Kidney (tissue), 14 donors: ENCODE measurements around the gene APCDD1L. TPM values are rescaled to one million over a fixed set of nuclear protein-coding genes. Genes with fewer than 3 reads are reported as not detected.
A peak's percentile ranks its signal among the peaks of the same experiment; 100 is the strongest.

Source experiments
- DNase-seq, 5 donors: peaks; one replicate each; pipeline ENCODE4 v3.0.0-alpha.2; 2013 to 2020
- FAIRE-seq: peaks from 2 replicates; lab custom pipeline; 2012; peaks lifted over from hg19 to GRCh38; lab: Jason Lieb, UNC
- H3K27ac ChIP-seq, 2 donors: one replicate each; pipeline ENCODE4 v1.7.0; 2013; ENCODE audit warnings: low read depth in 2 of 2, low read length in 2 of 2, inconsistent platforms in 1 of 2
- H3K27me3 ChIP-seq: one replicate; pipeline ENCODE4 v1.7.1; 2013; ENCODE audit warnings: low read length, inconsistent platforms; ENCODE audit not compliant: control insufficient read depth, insufficient read depth
- H3K36me3 ChIP-seq, 3 donors: one replicate each; pipeline versions ENCODE4 v1.7.0 to v1.7.1; 2013; ENCODE audit warnings: low read length in 3 of 3, control low read depth in 1 of 3, inconsistent platforms in 1 of 3; ENCODE audit not compliant: insufficient read depth in 3 of 3, control insufficient read depth in 2 of 3
- H3K4me1 ChIP-seq, 3 donors: one replicate each; pipeline versions ENCODE4 v1.7.0 to v1.7.1; 2013; ENCODE audit warnings: low read length in 3 of 3, inconsistent platforms in 1 of 3, low read depth in 1 of 3; ENCODE audit not compliant: control insufficient read depth in 2 of 3, insufficient read depth in 2 of 3
- H3K4me3 ChIP-seq, 3 donors: one replicate each; pipeline versions ENCODE4 v1.7.0 to v1.8.1; 2013; ENCODE audit warnings: low read length in 3 of 3, control low read depth in 1 of 3, inconsistent platforms in 1 of 3
- H3K9ac ChIP-seq, 3 donors: one replicate each; pipeline versions ENCODE4 v1.7.0 to v1.7.1; 2013; ENCODE audit warnings: low read length in 3 of 3, control low read depth in 1 of 3, inconsistent platforms in 1 of 3
- H3K9me3 ChIP-seq, 3 donors: one replicate each; pipeline versions ENCODE4 v1.7.0 to v1.7.1; 2013; ENCODE audit warnings: low read length in 3 of 3, control low read depth in 1 of 3, inconsistent platforms in 1 of 3; ENCODE audit not compliant: control insufficient read depth in 2 of 3, insufficient read depth in 1 of 3
- intact Hi-C: fragments of 100-400 bp; cut with DNase I; formaldehyde crosslinking; loops from one replicate; pipeline ENCODE4 v1.11.1; 2022
- polyA plus RNA-seq: library from polyadenylated mRNA; stranded (reverse); fragments of 350-450 nt; fragmentation: Illumina TruSeq; extraction: RNeasy Lipid Tissue Mini Kit (QIAGEN cat#74804); gene quantifications from one replicate; pipeline ENCODE4 v1.2.3, GENCODE V29; 2014; ENCODE audit warnings: low read depth, low replicate concordance; ENCODE audit not compliant: insufficient read depth
- total RNA-seq: library from RNA; stranded (reverse); fragmentation: NEBNext Ultra II Directional; extraction: Animal tissue kit (Norgen Biotek cat#: 25700); gene quantifications from one replicate; pipeline ENCODE4 v1.2.1, GENCODE V29; 2021
- TF ChIP-seq, protein P1 (sequence below): IDR thresholded peaks from 3 replicates; pipeline ENCODE4 v1.5.1; 2012; ENCODE audit warnings: mild to moderate bottlenecking, moderate library complexity, borderline replicate concordance; ENCODE audit not compliant: insufficient read depth; ENCODE audit errors: extremely low read depth
- donor health status: control.
- donor health status: control.
- donor health status: control.
- donor health status: control.
- donor health status: control.
- donor health status: DM: yes; HTN: yes; CAD: no.
- donor health status: Normal renal cell carcinoma (clear cell type).

The APCDD1L gene
- total and polyA plus RNA-seq, 2 donors from 2014 or later = 1.2 to 4.5 TPM

DNA sequence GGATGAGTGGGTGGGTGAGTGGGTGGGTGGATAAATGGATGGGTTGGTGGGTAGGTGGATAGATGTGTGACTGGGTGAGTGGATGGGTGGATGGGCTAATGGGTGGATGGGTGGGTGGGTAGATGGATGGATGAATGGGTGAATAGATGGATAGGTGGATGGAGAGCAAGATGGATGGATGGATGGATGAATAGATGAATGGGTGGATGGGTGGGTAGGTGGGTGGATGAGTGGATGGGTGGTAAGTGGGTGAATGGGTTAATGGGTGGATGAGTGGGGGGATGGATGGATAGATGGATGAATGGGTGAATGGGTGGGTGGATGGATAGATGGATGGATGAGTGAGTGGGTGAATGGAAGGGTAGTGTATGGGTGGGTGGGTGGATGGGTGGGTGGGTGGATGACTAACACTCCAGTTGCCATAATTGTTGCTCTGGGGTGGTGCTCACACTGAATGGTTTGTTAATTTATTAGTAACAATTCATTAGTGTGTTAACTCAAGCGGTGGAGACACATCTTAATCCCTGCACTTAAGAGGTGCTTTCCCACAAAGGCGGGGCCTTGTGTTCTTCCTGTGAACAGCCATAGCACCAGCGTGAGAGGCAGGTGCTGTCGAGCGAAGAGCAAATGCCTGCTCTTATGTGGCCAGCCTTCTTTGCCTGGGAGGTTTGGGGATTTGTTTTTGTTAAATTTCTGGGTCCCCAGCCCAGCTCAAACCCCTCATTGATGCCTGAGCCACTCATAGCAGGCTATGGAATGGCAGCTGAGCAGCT lies 4.9 kb upstream of the APCDD1L start:
- DNase-seq = peak in 1 of 5 donors; percentile 23
- H3K36me3 ChIP-seq = no peaks in the 10 kb centered on the region
- H3K27ac ChIP-seq = no peak overlapping the region
- H3K27me3 ChIP-seq = no peaks in the 10 kb centered on the region
- peaks cover 0 to 5% (median 4%) of the 10 kb centered on the region in 3 donors for H3K4me1 ChIP-seq
- H3K9me3 ChIP-seq = no peaks in the 10 kb centered on the region
- TF ChIP-seq, protein P1, sequence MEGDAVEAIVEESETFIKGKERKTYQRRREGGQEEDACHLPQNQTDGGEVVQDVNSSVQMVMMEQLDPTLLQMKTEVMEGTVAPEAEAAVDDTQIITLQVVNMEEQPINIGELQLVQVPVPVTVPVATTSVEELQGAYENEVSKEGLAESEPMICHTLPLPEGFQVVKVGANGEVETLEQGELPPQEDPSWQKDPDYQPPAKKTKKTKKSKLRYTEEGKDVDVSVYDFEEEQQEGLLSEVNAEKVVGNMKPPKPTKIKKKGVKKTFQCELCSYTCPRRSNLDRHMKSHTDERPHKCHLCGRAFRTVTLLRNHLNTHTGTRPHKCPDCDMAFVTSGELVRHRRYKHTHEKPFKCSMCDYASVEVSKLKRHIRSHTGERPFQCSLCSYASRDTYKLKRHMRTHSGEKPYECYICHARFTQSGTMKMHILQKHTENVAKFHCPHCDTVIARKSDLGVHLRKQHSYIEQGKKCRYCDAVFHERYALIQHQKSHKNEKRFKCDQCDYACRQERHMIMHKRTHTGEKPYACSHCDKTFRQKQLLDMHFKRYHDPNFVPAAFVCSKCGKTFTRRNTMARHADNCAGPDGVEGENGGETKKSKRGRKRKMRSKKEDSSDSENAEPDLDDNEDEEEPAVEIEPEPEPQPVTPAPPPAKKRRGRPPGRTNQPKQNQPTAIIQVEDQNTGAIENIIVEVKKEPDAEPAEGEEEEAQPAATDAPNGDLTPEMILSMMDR = no peak
- intact Hi-C loops = no loop called here
- FAIRE-seq = no peak
- no peak overlapping the region for H3K9ac ChIP-seq
- no peak overlapping the region for H3K4me3 ChIP-seq

DNA sequence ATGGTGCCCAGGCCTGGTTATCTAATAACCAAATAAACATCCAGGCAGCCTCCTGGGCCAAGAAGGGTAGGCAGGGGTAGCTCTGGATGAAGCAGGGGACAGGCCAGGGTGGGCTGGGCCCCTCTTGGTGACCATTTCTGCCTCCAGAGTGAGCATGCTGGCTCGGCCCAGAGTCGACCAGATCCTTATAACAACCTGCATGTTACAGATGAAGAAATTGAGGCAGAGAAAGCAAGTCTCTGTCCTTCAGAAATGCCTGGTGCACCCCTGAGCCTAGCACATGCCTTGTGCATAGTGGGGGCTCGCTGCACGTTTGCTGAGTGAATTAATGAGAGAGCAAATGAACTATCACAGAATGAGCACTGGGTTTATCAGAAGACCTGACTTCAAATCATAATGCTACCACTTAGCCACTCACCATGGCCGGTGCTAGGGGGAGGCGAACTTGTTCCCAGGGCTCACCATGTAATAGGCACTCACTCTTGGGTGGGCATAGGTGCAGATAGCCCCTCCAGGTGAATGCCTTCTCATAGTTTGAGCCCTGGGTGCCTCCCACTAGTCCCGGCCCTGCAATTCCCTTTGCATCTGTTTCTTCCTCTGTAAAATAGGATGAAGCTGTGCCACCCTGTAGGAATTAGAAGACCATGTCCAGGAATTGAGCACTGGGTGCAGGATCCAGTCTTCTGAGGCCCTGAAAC lies 3.8 kb upstream of the APCDD1L start:
- Histone ChIP-seq H3K27ac (peak overlapping the region in 1 of 2 donors; percentile 8), H3K9ac (no peak overlapping the region), H3K36me3 (no peaks in the 10 kb centered on the region), H3K27me3 (no peaks in the 10 kb centered on the region), H3K4me3 (no peak overlapping the region), H3K9me3 (no peaks in the 10 kb centered on the region), H3K4me1 (peaks cover 0 to 5% (median 0%) of the 10 kb centered on the region in 3 donors)
- FAIRE-seq (no peak), DNase-seq (peak in 1 of 5 donors; percentile 20)
- intact Hi-C loops = no loop called here
- TF ChIP-seq, protein P1 = no peak

DNA sequence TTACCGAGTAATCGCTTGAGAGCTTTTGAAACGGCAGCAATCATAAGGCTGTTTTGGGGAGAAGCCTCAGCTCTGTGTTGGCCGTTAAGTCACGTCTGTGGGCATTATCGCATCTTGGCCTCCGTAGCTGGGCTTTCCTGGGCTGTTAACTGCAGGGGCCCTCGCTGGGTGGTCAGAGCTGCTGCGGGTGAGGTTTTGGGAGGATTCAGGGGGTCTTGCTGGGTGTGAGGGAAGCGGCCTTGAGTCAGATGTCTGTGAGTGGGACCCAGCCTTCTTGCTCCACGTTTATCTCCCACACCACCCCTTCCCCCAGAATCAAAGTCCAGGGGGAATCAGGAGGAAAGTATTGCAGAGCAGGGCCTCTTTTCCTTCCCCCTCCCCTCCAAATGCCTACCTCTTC lies 3.2 kb upstream of the APCDD1L start:
- Histone ChIP-seq H3K27me3 (peaks cover 4% of the 10 kb centered on the region), H3K27ac (no peak overlapping the region), H3K36me3 (no peaks in the 10 kb centered on the region), H3K4me3 (no peak overlapping the region), H3K9ac (no peak overlapping the region), H3K4me1 (no peaks in the 10 kb centered on the region), H3K9me3 (no peaks in the 10 kb centered on the region)
- TF ChIP-seq, protein P1 = no peak
- DNase-seq (peak in 2 of 5 donors; percentile 11 to 34), FAIRE-seq (no peak)
- intact Hi-C loops = no loop called here
